IMR-90 (cell line): ENCODE data around the gene HSPA1A. TPM values are rescaled to one million over a fixed set of nuclear protein-coding genes. Genes with fewer than 3 reads are reported as not detected.

Experiments
- ATAC-seq: fragments of 200-7000 bp; cut with Tn5 transposase; 2 replicates; pipeline ENCODE4 v1.9.1; 2020; ENCODE audit warnings: low read depth, mild to moderate bottlenecking, moderate library complexity
- BruUV-seq: library from RNA; stranded (reverse); fragments of 400-500 nt; replicated peaks from 2 replicates; lab custom pipeline; 2021; lab: Mats Ljungman, UMichigan
- CTCF ChIA-PET: fragments of 300-600 bp; formaldehyde crosslinking; extraction: SDS; loops from one replicate; lab custom pipeline; 2021; ENCODE audit warnings: antibody characterized with exemption; lab: Yijun Ruan, JAX
- POLR2A ChIA-PET: fragments of 300-600 bp; sonication (Branson Sonifier 250); formaldehyde crosslinking; loops from one replicate; lab custom pipeline; 2022; ENCODE audit warnings: antibody characterized with exemption; ENCODE audit not compliant: unreplicated experiment; lab: Charles Lee
- DNase-seq: peaks from one replicate; pipeline ENCODE4 v3.0.0; 2013
- H2AFZ ChIP-seq: replicated peaks from 2 replicates; pipeline ENCODE3; 2013; ENCODE audit warnings: low read length, mild to moderate bottlenecking; ENCODE audit not compliant: poor library complexity
- H2AK5ac ChIP-seq: 2 replicates; pipeline ENCODE4 v1.6.1; 2013; ENCODE audit warnings: low read depth, low read length, inconsistent platforms
- H2AK9ac ChIP-seq: replicated peaks from 2 replicates; pipeline ENCODE3; 2013; ENCODE audit warnings: mild to moderate bottlenecking, low read depth, low read length, moderate library complexity; ENCODE audit not compliant: poor library complexity
- H2BK120ac ChIP-seq: 2 replicates; pipeline ENCODE4 v1.6.1; 2013; ENCODE audit warnings: low read depth, low read length, inconsistent platforms
- H2BK15ac ChIP-seq: 3 replicates; pipeline ENCODE4 v1.6.1; 2013; ENCODE audit warnings: low read depth, low read length, inconsistent platforms
- H2BK20ac ChIP-seq: 2 replicates; pipeline ENCODE4 v1.6.1; 2013; ENCODE audit warnings: low read depth, mild to moderate bottlenecking, inconsistent platforms, low read length, moderate library complexity
- H2BK5ac ChIP-seq: 2 replicates; pipeline ENCODE4 v1.6.1; 2013; ENCODE audit warnings: mild to moderate bottlenecking, low read depth, low read length, inconsistent platforms; ENCODE audit not compliant: poor library complexity, severe bottlenecking
- H3K14ac ChIP-seq: replicated peaks from 2 replicates; pipeline ENCODE4 v1.6.1; 2013; ENCODE audit warnings: low read depth, low read length, inconsistent platforms
- H3K18ac ChIP-seq: 2 replicates; pipeline ENCODE4 v1.6.1; 2013; ENCODE audit warnings: low read depth, low read length, control low read depth
- H3K23ac ChIP-seq: 2 replicates; pipeline ENCODE4 v1.6.1; 2013; ENCODE audit warnings: low read depth, low read length, inconsistent platforms
- H3K27ac ChIP-seq: 2 replicates; pipeline ENCODE4 v1.5.1; 2013; ENCODE audit warnings: mild to moderate bottlenecking, control low read depth, low read length; ENCODE audit not compliant: insufficient read depth
- H3K27me3 ChIP-seq: 2 replicates; pipeline ENCODE4 v1.6.1; 2013; ENCODE audit warnings: low read length; ENCODE audit not compliant: control insufficient read depth, insufficient read depth
- H3K36me3 ChIP-seq: 2 replicates; pipeline ENCODE4 v1.6.1; 2013; ENCODE audit warnings: low read length, mixed read lengths; ENCODE audit not compliant: control insufficient read depth, insufficient read depth
- H3K4ac ChIP-seq: 2 replicates; pipeline ENCODE4 v1.6.1; 2013; ENCODE audit warnings: low read depth, low read length, inconsistent platforms
- H3K4me1 ChIP-seq: 2 replicates; pipeline ENCODE4 v1.6.1; 2013; ENCODE audit warnings: low read length, mixed read lengths; ENCODE audit not compliant: control insufficient read depth, insufficient read depth
- H3K4me2 ChIP-seq: 2 replicates; pipeline ENCODE4 v1.6.1; 2013; ENCODE audit warnings: low read depth, mild to moderate bottlenecking, control low read depth, low read length, moderate library complexity
- H3K4me3 ChIP-seq: 2 replicates; pipeline ENCODE4 v1.5.1; 2013; ENCODE audit warnings: low read depth, mild to moderate bottlenecking, control low read depth, low read length, moderate library complexity; ENCODE audit not compliant: insufficient read depth
- H3K56ac ChIP-seq: 2 replicates; pipeline ENCODE4 v1.6.1; 2013; ENCODE audit warnings: low read length, inconsistent platforms; ENCODE audit not compliant: insufficient read depth; ENCODE audit errors: extremely low read depth
- H3K79me1 ChIP-seq, 2 experiments: 2 replicates each; pipeline ENCODE4 v1.6.1; 2013; ENCODE audit warnings: low read length in 2 of 2, inconsistent platforms in 1 of 2, low read depth in 1 of 2
- H3K9ac ChIP-seq: 2 replicates; pipeline ENCODE4 v1.6.1; 2013; ENCODE audit warnings: low read depth, low read length, control low read depth
- H3K9me1 ChIP-seq: 2 replicates; pipeline ENCODE4 v1.6.1; 2013; ENCODE audit warnings: low read length, inconsistent platforms; ENCODE audit not compliant: insufficient read depth
- H3K9me3 ChIP-seq: 2 replicates; pipeline ENCODE4 v1.6.1; 2013; ENCODE audit warnings: low read length; ENCODE audit not compliant: control insufficient read depth, insufficient read depth
- H4K20me1 ChIP-seq: 2 replicates; pipeline ENCODE4 v1.6.1; 2013; ENCODE audit warnings: low read length, inconsistent platforms; ENCODE audit not compliant: insufficient read depth
- H4K5ac ChIP-seq: 2 replicates; pipeline ENCODE4 v1.6.1; 2013; ENCODE audit warnings: mild to moderate bottlenecking, low read depth, low read length, control low read depth
- H4K8ac ChIP-seq, 2 experiments: 2 replicates each; pipeline ENCODE4 v1.6.1; 2013; ENCODE audit warnings: low read depth in 2 of 2, low read length in 2 of 2, control low read depth in 1 of 2, inconsistent platforms in 1 of 2
- H4K91ac ChIP-seq: 2 replicates; pipeline ENCODE4 v1.6.1; 2013; ENCODE audit warnings: low read depth, low read length, inconsistent platforms; ENCODE audit not compliant: insufficient read depth
- CEBPB ChIP-seq: IDR thresholded peaks from 2 replicates; pipeline ENCODE4 v1.6.1; 2012; ENCODE audit warnings: low read depth, low read length, improper control_type of control experiment
- MAZ ChIP-seq: IDR thresholded peaks from 2 replicates; pipeline ENCODE4 v1.6.1; 2012; ENCODE audit warnings: low read depth, mild to moderate bottlenecking, low read length, improper control_type of control experiment, moderate library complexity, borderline replicate concordance
- MXI1 ChIP-seq: IDR thresholded peaks from 2 replicates; pipeline ENCODE4 v1.6.1; 2012; ENCODE audit warnings: low read depth, mild to moderate bottlenecking, low read length, moderate library complexity, borderline replicate concordance
- SMC3 ChIP-seq: fragments of 150-350 bp; IDR thresholded peaks from 2 replicates; pipeline ENCODE4 v1.6.1; 2016; ENCODE audit warnings: low read depth, mild to moderate bottlenecking, antibody characterized with exemption, low read length, moderate library complexity
- USF2 ChIP-seq: fragments of 150-350 bp; IDR thresholded peaks from 2 replicates; pipeline ENCODE4 v1.6.1; 2017; ENCODE audit warnings: mild to moderate bottlenecking, antibody characterized with exemption, low read length, low read depth
- WGBS, 2 experiments: methylation state at CpG; one replicate each; pipeline versions ENCODE4 v1.1.5 to v1.1.7; 2013; ENCODE audit warnings: missing lambda C conversion rate in 2 of 2; ENCODE audit not compliant: insufficient read length in 1 of 2; ENCODE audit errors: extremely low coverage in 2 of 2; 5-methylcytosine and 5-hydroxymethylcytosine counted together
- dilution Hi-C: fragments of 300-500 bp; cut with HindIII; formaldehyde crosslinking; loops from one replicate; pipeline ENCODE4 v1.14.3; 2018; ENCODE audit warnings: low sequenced_read_pairs; ENCODE audit not compliant: unreplicated experiment
- in situ Hi-C: fragments of 300-500 bp; cut with MboI; formaldehyde crosslinking; loops from 3 replicates; pipeline ENCODE4 v1.14.3; 2019; ENCODE audit warnings: low sequenced_read_pairs, inconsistent platforms, mixed read lengths
- intact Hi-C: fragments of 100-400 bp; cut with micrococcal nuclease; formaldehyde crosslinking; loops from 2 replicates; pipeline ENCODE4 v1.10.0; 2022
- polyA plus RNA-seq, 3 experiments: library from polyadenylated mRNA; depleted of rRNA; stranded (reverse); fragments of >200 nt; gene quantifications; 2 replicates each; pipeline ENCODE4 v1.2.3, GENCODE V29; 2012; ENCODE audit warnings: low replicate concordance in 1 of 3
- total RNA-seq: library from RNA; depleted of rRNA; stranded (reverse); fragments of >200 nt; gene quantifications from 2 replicates; pipeline ENCODE4 v1.2.3, GENCODE V29; 2012

Gene HSPA1A
- total and polyA plus RNA-seq, 2 of the 4 experiments (the other 2 are of a cell fraction), result 94.6 to 95.3 TPM

- DNase-seq (no peak), ATAC-seq (no peak)
- Histone ChIP-seq H3K9ac (no peak overlapping the region), H3K27me3 (no peaks in the 10 kb centered on the region), H2AK5ac (no peak overlapping the region), H4K20me1 (peaks cover 41% of the 10 kb centered on the region), H2BK15ac (no peak overlapping the region), H3K9me3 (no peaks in the 10 kb centered on the region), H2AFZ (no peak overlapping the region), H3K27ac (no peak overlapping the region), H3K14ac (no peak overlapping the region), H2BK20ac (no peak overlapping the region), H2BK5ac (no peak overlapping the region), H3K4me2 (no peak overlapping the region), H3K23ac (no peak overlapping the region), H2AK9ac (no peak overlapping the region), H3K56ac (no peak overlapping the region), H4K8ac (no peak overlapping the region), H3K18ac (no peak overlapping the region), H3K79me1 (peaks cover 14 to 24% of the 10 kb centered on the region in 2 experiments; a peak in 3 of 4 replicates), H3K36me3 (peaks cover 37% of the 10 kb centered on the region), H4K91ac (no peak overlapping the region), H2BK120ac (no peak overlapping the region), H3K9me1 (peaks cover 5% of the 10 kb centered on the region), H4K5ac (no peak overlapping the region), H3K4me3 (no peak overlapping the region), H3K4me1 (peaks cover 8% of the 10 kb centered on the region), H3K4ac (no peak overlapping the region)
- ChIA-PET POLR2A (no interaction called here), CTCF (no interaction called here)
- no CpG with 5 or more reads among the region's 9 CpGs for WGBS, 2 experiments
- intact Hi-C loops (no loop called here), dilution Hi-C loops (no loop called here), in situ Hi-C loops (no loop called here)
- TF ChIP-seq MXI1 (no peak), USF2 (no peak), MAZ (no peak), CEBPB (no peak), SMC3 (no peak)
- no TSS peak for BruUV-seq
Observed at GRCh38 chr6:31842053-31842452, 26.7 kb downstream of the HSPA1A start.
